H1 (cell line): ENCODE data around the gene MAP6D1. TPM values are rescaled to one million over a fixed set of nuclear protein-coding genes. Genes with fewer than 3 reads are reported as not detected.

Experiments
- CTCF ChIA-PET: fragments of 300-600 bp; sonication (Branson Sonifier 250); formaldehyde crosslinking; loops from one replicate; lab custom pipeline; 2021; ENCODE audit not compliant: partially characterized antibody; lab: Charles Lee
- POLR2A ChIA-PET: fragments of 300-600 bp; sonication (Branson Sonifier 250); formaldehyde crosslinking; loops from one replicate; lab custom pipeline; 2021; ENCODE audit warnings: inconsistent platforms; ENCODE audit not compliant: partially characterized antibody; lab: Charles Lee
- DNase-seq, 2 experiments: peaks; one replicate each; pipeline versions ENCODE4 v3.0.0 to v3.0.0-alpha.2; 2010 to 2022; ENCODE audit warnings: low spot score in 2 of 2, low read depth in 1 of 2, mixed read lengths in 1 of 2
- FAIRE-seq: peaks from 2 replicates; lab custom pipeline; 2011; peaks lifted over from hg19 to GRCh38; lab: Jason Lieb, UNC
- H2AFZ ChIP-seq: 2 replicates; pipeline ENCODE4 v1.8.1; 2012; ENCODE audit warnings: low read length, inconsistent platforms
- H2AK5ac ChIP-seq: 2 replicates; pipeline ENCODE4 v1.6.1; 2013; ENCODE audit warnings: low read depth, low read length
- H2BK120ac ChIP-seq: replicated peaks from 2 replicates; pipeline ENCODE3; 2013; ENCODE audit warnings: low read depth, low read length, inconsistent platforms
- H2BK12ac ChIP-seq: 2 replicates; pipeline ENCODE4 v1.6.1; 2013; ENCODE audit warnings: low read depth, low read length
- H2BK15ac ChIP-seq: 2 replicates; pipeline ENCODE4 v1.6.1; 2013; ENCODE audit warnings: low read length
- H2BK20ac ChIP-seq: 2 replicates; pipeline ENCODE4 v1.6.1; 2013; ENCODE audit warnings: low read length
- H2BK5ac ChIP-seq: 2 replicates; pipeline ENCODE4 v1.6.1; 2013; ENCODE audit warnings: low read depth, low read length
- H3K14ac ChIP-seq: 2 replicates; pipeline ENCODE4 v1.6.1; 2013; ENCODE audit warnings: inconsistent platforms; ENCODE audit not compliant: insufficient read length
- H3K18ac ChIP-seq: 2 replicates; pipeline ENCODE4 v1.6.1; 2013; ENCODE audit warnings: low read length; ENCODE audit errors: extremely low read depth
- H3K23ac ChIP-seq: 2 replicates; pipeline ENCODE4 v1.6.1; 2013; ENCODE audit warnings: inconsistent platforms; ENCODE audit not compliant: insufficient read length
- H3K23me2 ChIP-seq: 2 replicates; pipeline ENCODE4 v1.6.1; 2013; ENCODE audit warnings: low read depth, low read length
- H3K27ac ChIP-seq: 2 replicates; pipeline ENCODE4 v1.6.1; 2011; ENCODE audit warnings: low read depth, low read length, inconsistent platforms
- H3K27me3 ChIP-seq, 4 experiments: replicated peaks in 1 of 4; 1 replicate in 1 of 4; 2 replicates in 3 of 4; pipeline versions ENCODE4 v1.6.1 to v1.8.1; 2011 to 2013; ENCODE audit warnings: low read length in 3 of 4, mild to moderate bottlenecking in 3 of 4, inconsistent platforms in 2 of 4, mixed read lengths in 2 of 4, moderate library complexity in 1 of 4; ENCODE audit not compliant: control insufficient read depth in 3 of 4, insufficient read depth in 3 of 4; ENCODE audit errors: extremely low read depth in 1 of 4
- H3K36me3 ChIP-seq, 4 experiments: 2 replicates each; pipeline versions ENCODE4 v1.6.1 to v1.8.1; 2011 to 2013; ENCODE audit warnings: mild to moderate bottlenecking in 4 of 4, low read length in 3 of 4, moderate library complexity in 2 of 4, control low read depth in 1 of 4, inconsistent platforms in 1 of 4; ENCODE audit not compliant: insufficient read depth in 4 of 4, control insufficient read depth in 2 of 4
- H3K4ac ChIP-seq: replicated peaks from 2 replicates; pipeline ENCODE3; 2013; ENCODE audit warnings: low read length, low read depth, mixed read lengths, inconsistent platforms; ENCODE audit not compliant: insufficient read length
- H3K4me1 ChIP-seq, 4 experiments: replicated peaks in 1 of 4; 1 replicate in 1 of 4; 2 replicates in 3 of 4; pipeline versions ENCODE4 v1.6.1 to v1.8.1; 2011 to 2013; ENCODE audit warnings: low read length in 3 of 4, inconsistent platforms in 2 of 4, mixed read lengths in 1 of 4; ENCODE audit not compliant: insufficient read depth in 4 of 4, control insufficient read depth in 3 of 4
- H3K4me2 ChIP-seq, 2 experiments: 2 replicates each; pipeline versions ENCODE4 v1.6.1 to v1.8.1; 2011 to 2013; ENCODE audit warnings: low read depth in 2 of 2, low read length in 2 of 2, control low read depth in 1 of 2, inconsistent platforms in 1 of 2, mild to moderate bottlenecking in 1 of 2; ENCODE audit not compliant: insufficient read depth in 1 of 2
- H3K4me3 ChIP-seq, 4 experiments: fragments of 200-600, 300-600 bp in 1 of 4; sonication (generic), shearing (Covaris generic), sonication (Bioruptor Twin) in 1 of 4; 2 replicates each; pipeline versions ENCODE4 v1.5.1 to v1.8.1; 2011 to 2016; ENCODE audit warnings: low read length in 4 of 4, low read depth in 3 of 4, control low read depth in 2 of 4, inconsistent platforms in 2 of 4, mild to moderate bottlenecking in 2 of 4, mixed read lengths in 1 of 4, moderate library complexity in 1 of 4; ENCODE audit not compliant: insufficient read depth in 2 of 4; ENCODE audit errors: extremely low read depth in 1 of 4
- H3K56ac ChIP-seq: replicated peaks from 2 replicates; pipeline ENCODE3; 2013; ENCODE audit warnings: low read depth, mild to moderate bottlenecking, mixed read lengths, low read length, inconsistent platforms; ENCODE audit not compliant: insufficient read length
- H3K79me1 ChIP-seq: 2 replicates; pipeline ENCODE4 v1.6.1; 2013; ENCODE audit warnings: low read depth, low read length, control low read depth
- H3K79me2 ChIP-seq, 2 experiments: 2 replicates each; pipeline versions ENCODE4 v1.6.1 to v1.8.1; 2012 to 2013; ENCODE audit warnings: low read length in 2 of 2, mild to moderate bottlenecking in 2 of 2, inconsistent platforms in 1 of 2; ENCODE audit not compliant: insufficient read depth in 2 of 2, control insufficient read depth in 1 of 2
- H3K9ac ChIP-seq, 4 experiments: replicated peaks in 1 of 4; 1 replicate in 1 of 4; 2 replicates in 3 of 4; pipeline versions ENCODE4 v1.6.1 to v1.8.1; 2011 to 2013; ENCODE audit warnings: low read depth in 3 of 4, low read length in 3 of 4, control low read depth in 2 of 4, mild to moderate bottlenecking in 2 of 4, moderate library complexity in 2 of 4, inconsistent platforms in 1 of 4; ENCODE audit errors: extremely low read depth in 1 of 4
- H3K9me3 ChIP-seq, 2 experiments: 2 replicates each; pipeline versions ENCODE4 v1.6.1 to v1.8.1; 2012 to 2013; ENCODE audit warnings: mild to moderate bottlenecking in 2 of 2, moderate library complexity in 2 of 2, control low read depth in 1 of 2, inconsistent platforms in 1 of 2, low read depth in 1 of 2, low read length in 1 of 2, mixed read lengths in 1 of 2; ENCODE audit not compliant: insufficient read depth in 2 of 2
- H4K20me1 ChIP-seq, 2 experiments: replicated peaks in 1 of 2; 2 replicates each; pipeline versions ENCODE3 to v1.8.1; 2011 to 2013; ENCODE audit warnings: inconsistent platforms in 2 of 2, low read length in 2 of 2, mild to moderate bottlenecking in 1 of 2; ENCODE audit not compliant: insufficient read depth in 2 of 2, control insufficient read depth in 1 of 2
- H4K5ac ChIP-seq: 2 replicates; pipeline ENCODE4 v1.6.1; 2013; ENCODE audit warnings: low read length, low read depth, mixed read lengths, inconsistent platforms; ENCODE audit not compliant: insufficient read length
- H4K8ac ChIP-seq: 2 replicates; pipeline ENCODE4 v1.8.0; 2013; ENCODE audit warnings: mild to moderate bottlenecking, moderate library complexity, low read length, inconsistent platforms; ENCODE audit not compliant: insufficient read depth; ENCODE audit errors: extremely low read depth
- H4K91ac ChIP-seq: replicated peaks from 2 replicates; pipeline ENCODE3; 2013; ENCODE audit warnings: low read length, mixed read lengths, inconsistent platforms; ENCODE audit not compliant: insufficient read length
- BRCA1 ChIP-seq: IDR thresholded peaks from 2 replicates; pipeline ENCODE4 v1.6.1; 2012; ENCODE audit warnings: low read depth, low read length, improper control_type of control experiment
- EP300 ChIP-seq, 2 experiments: IDR thresholded peaks; 1 replicate in 1 of 2; 2 replicates in 1 of 2; pipeline ENCODE4 v1.6.1; 2011 to 2012; ENCODE audit warnings: low read depth in 2 of 2, low read length in 2 of 2, mild to moderate bottlenecking in 2 of 2, borderline replicate concordance in 1 of 2, inconsistent platforms in 1 of 2, moderate library complexity in 1 of 2
- GABPA ChIP-seq: IDR thresholded peaks from 2 replicates; pipeline ENCODE4 v1.6.1; 2011; ENCODE audit warnings: mild to moderate bottlenecking, low read length, moderate library complexity, borderline replicate concordance; ENCODE audit not compliant: insufficient read depth
- JUN ChIP-seq: IDR thresholded peaks from 2 replicates; pipeline ENCODE4 v1.6.1; 2011; ENCODE audit warnings: low read depth, mild to moderate bottlenecking, improper control_type of control experiment, low read length
- MAFK ChIP-seq: IDR thresholded peaks from 2 replicates; pipeline ENCODE4 v1.6.1; 2012; ENCODE audit warnings: low read depth, mild to moderate bottlenecking, improper control_type of control experiment, low read length
- RBBP5 ChIP-seq: IDR thresholded peaks from 2 replicates; pipeline ENCODE4 v1.7.1; 2012; ENCODE audit warnings: low read depth, mild to moderate bottlenecking, inconsistent platforms, low read length, moderate library complexity, borderline replicate concordance
- SAP30 ChIP-seq: fragments of 300-600 bp; sonication (generic); IDR thresholded peaks from 2 replicates; pipeline ENCODE4 v1.7.1; 2012; ENCODE audit warnings: low read length, moderate library complexity, mild to moderate bottlenecking, inconsistent platforms; ENCODE audit not compliant: insufficient read depth, insufficient replicate concordance
- SIN3A ChIP-seq, 2 experiments: IDR thresholded peaks in 1 of 2; conservative IDR thresholded peaks in 1 of 2; 2 replicates each; pipeline ENCODE4 v1.6.1; 2011 to 2012; ENCODE audit warnings: low read length in 2 of 2, improper control_type of control experiment in 1 of 2, low read depth in 1 of 2, mild to moderate bottlenecking in 1 of 2
- SP2 ChIP-seq: IDR thresholded peaks from 2 replicates; pipeline ENCODE4 v1.6.1; 2012; ENCODE audit warnings: mild to moderate bottlenecking, low read length, inconsistent platforms
- SRF ChIP-seq: IDR thresholded peaks from 2 replicates; pipeline ENCODE4 v1.6.1; 2011; ENCODE audit warnings: mild to moderate bottlenecking, low read depth, low read length, moderate library complexity
- SUZ12 ChIP-seq: fragments of 200-600 bp; sonication (generic); IDR thresholded peaks from 2 replicates; pipeline ENCODE4 v1.6.1; 2012; ENCODE audit warnings: mild to moderate bottlenecking, inconsistent platforms, low read length, moderate library complexity, mixed read lengths
- TEAD4 ChIP-seq: IDR thresholded peaks from 2 replicates; pipeline ENCODE4 v1.6.1; 2012; ENCODE audit warnings: low read depth, low read length, inconsistent platforms, mixed read lengths
- YY1 ChIP-seq: IDR thresholded peaks from 2 replicates; pipeline ENCODE4 v1.6.1; 2011; ENCODE audit warnings: low read depth, mild to moderate bottlenecking, low read length
- WGBS, 2 experiments: shearing (Covaris generic) in 1 of 2; methylation state at CpG; one replicate each; pipeline versions ENCODE4 v1.1.6 to v1.1.7; 2013 to 2015; ENCODE audit warnings: low lambda C conversion rate in 2 of 2, mixed read lengths in 2 of 2, inconsistent platforms in 1 of 2, low coverage in 1 of 2, missing lambda C conversion rate in 1 of 2; ENCODE audit not compliant: insufficient replicate concordance in 2 of 2, insufficient coverage in 1 of 2, insufficient read length in 1 of 2; ENCODE audit errors: extremely low coverage in 1 of 2, missing lambda C conversion rate in 1 of 2; 5-methylcytosine and 5-hydroxymethylcytosine counted together
- polyA plus RNA-seq, 7 experiments: library from polyadenylated mRNA; depleted of rRNA in 3 of 7; stranded (reverse) in 5 of 7; unstranded in 2 of 7; fragments of >200 nt in 5 of 7; fragments of 200-250 nt in 2 of 7; gene quantifications; 1 replicate in 5 of 7; 2 replicates in 1 of 7; 4 replicates in 1 of 7; pipeline versions ENCODE4 v1.2.1 to v1.2.3, GENCODE V29; 2011 to 2013; ENCODE audit warnings: missing spikeins in 2 of 7, mixed read lengths in 2 of 7
- total RNA-seq: library from RNA; stranded (reverse); fragmentation: NEBNext Ultra II Directional; extraction: Animal tissue kit (Norgen Biotek cat#: 25700); gene quantifications from 2 replicates; pipeline ENCODE4 v1.2.1, GENCODE V29; 2021

Gene MAP6D1
- total and polyA plus RNA-seq, 2 of the 8 experiments (the other 6 are each of a cell fraction or from before 2014, with no cell fraction given), result 4.8 to 5.2 TPM

DNA sequence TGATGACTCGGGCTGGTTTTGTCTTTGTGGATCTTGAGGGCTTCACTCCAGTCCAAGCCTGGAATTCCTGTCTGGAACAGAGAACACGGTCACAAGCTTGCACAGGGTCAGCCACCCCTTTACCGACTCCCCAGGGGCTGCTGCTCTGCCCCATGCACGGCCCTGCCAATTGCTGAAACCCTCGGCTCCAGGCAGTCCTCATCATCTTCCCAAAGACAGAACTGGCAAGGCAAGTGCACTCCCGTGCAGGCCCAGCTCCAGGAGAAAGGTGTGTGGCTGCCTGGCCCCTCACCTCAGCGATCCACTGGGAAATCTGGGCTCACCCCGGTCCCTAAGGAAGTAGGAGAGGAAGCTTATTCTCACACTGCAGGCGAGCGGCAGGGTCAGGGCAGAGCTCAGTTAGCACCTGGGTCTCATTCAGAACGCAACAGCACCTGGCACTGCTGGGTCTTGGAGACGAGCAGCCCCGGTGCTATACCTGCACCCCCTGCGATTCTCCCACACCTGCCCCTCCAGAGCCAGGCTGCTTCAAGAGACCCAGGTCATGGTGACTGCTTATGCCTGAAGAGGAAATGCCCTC lies 7.2 kb downstream of the MAP6D1 start:
- Histone ChIP-seq H3K14ac (no peak overlapping the region), H4K8ac (0 out of 2 replicates have a peak overlapping the region, but pooled peaks have one; percentile 2), H2BK120ac (no peak overlapping the region), H3K4me1 (peaks cover 0 to 4% (median 0%) of the 10 kb centered on the region in 4 experiments; a peak in 3 of 7 replicates), H3K27me3 (no peaks in the 10 kb centered on the region), H2BK12ac (no peak overlapping the region), H3K4ac (no peak overlapping the region), H3K4me2 (no peak overlapping the region), H2AK5ac (no peak overlapping the region), H3K9ac (no peak overlapping the region), H3K18ac (no peak overlapping the region), H2BK15ac (no peak overlapping the region), H3K56ac (no peak overlapping the region), H3K9me3 (no peaks in the 10 kb centered on the region), H3K23ac (no peak overlapping the region), H2BK20ac (no peak overlapping the region), H4K20me1 (peaks cover 0 to 3% of the 10 kb centered on the region in 2 experiments), H2BK5ac (no peak overlapping the region; the same call in 1 of the 2 replicates), H3K79me2 (no peaks in the 10 kb centered on the region), H3K79me1 (no peaks in the 10 kb centered on the region), H2AFZ (no peak overlapping the region), H3K4me3 (no peak overlapping the region), H4K5ac (no peak overlapping the region), H3K23me2 (no peaks in the 10 kb centered on the region), H3K27ac (no peak overlapping the region), H4K91ac (peak overlapping the region; percentile 55), H3K36me3 (peaks cover 0 to 7% (median 0%) of the 10 kb centered on the region in 4 experiments; a peak in 2 of 8 replicates)
- DNase-seq (no peak), FAIRE-seq (no peak)
- 87% methylated on average over 14 of the region's 14 CpGs; no CpG with 5 or more reads in 1 of the 2 experiments for WGBS, 2 experiments
- CTCF ChIA-PET, result interaction anchor here (0.5 to 1.2 kb wide), 6 partner anchors 22 to 701 kb away, joined by 3 to 4 read pairs (median 4); no protein-coding TSS in a partner anchor
- POLR2A ChIA-PET, result no interaction called here
- TF ChIP-seq GABPA, result no peak
- TF ChIP-seq SIN3A (conservative IDR thresholded peaks at IDR 0.05 in 1 of 2, IDR thresholded peaks at IDR 0.05 in 1 of 2; ENCODE audit: low read depth in 1 of 2, low read length in 2 of 2), result no peak
- no peak for TF ChIP-seq SUZ12
- TF ChIP-seq SP2, result no peak
- TF ChIP-seq EP300 (IDR thresholded peaks at IDR 0.05; ENCODE audit: borderline replicate concordance in 1 of 2, low read depth in 2 of 2, low read length in 2 of 2), result no peak
- TF ChIP-seq MAFK, result no peak
- TF ChIP-seq YY1, result no peak
- no peak for TF ChIP-seq RBBP5
- no peak for TF ChIP-seq SAP30
- TF ChIP-seq TEAD4, result no peak
- TF ChIP-seq BRCA1, result no peak
- TF ChIP-seq JUN, result no peak
- TF ChIP-seq SRF, result no peak
